B cell (primary cell): Measurements from ENCODE around the gene LRRC47. TPM values are rescaled to one million over a fixed set of nuclear protein-coding genes. Genes with fewer than 3 reads are reported as not detected.

ENCODE experiments used
- ATAC-seq: fragments of 200-7000 bp; cut with Tn5 transposase; one replicate; pipeline ENCODE4 v1.10.0; 2021; ENCODE audit warnings: low read depth, mild to moderate bottlenecking, moderate number of reproducible peaks, moderate library complexity
- CTCF ChIA-PET: fragments of 350-600 bp; sonication (Branson Sonifier 250); formaldehyde crosslinking; loops from one replicate; lab custom pipeline; 2021; ENCODE audit warnings: antibody characterized with exemption, inconsistent platforms; lab: Charles Lee
- POLR2A ChIA-PET: fragments of 350-600 bp; sonication (Branson Sonifier 250); formaldehyde crosslinking; loops from one replicate; lab custom pipeline; 2021; ENCODE audit warnings: antibody characterized with exemption; lab: Charles Lee
- DNase-seq: peaks from one replicate; pipeline ENCODE4 v3.0.0; 2013
- H2AFZ ChIP-seq: 2 replicates; pipeline ENCODE4 v1.6.1; 2012; ENCODE audit warnings: mild to moderate bottlenecking, low read depth, low read length; ENCODE audit not compliant: insufficient read depth, poor library complexity, severe bottlenecking
- H3K27ac ChIP-seq, 2 donors: 1 replicate in 1 of 2; 2 replicates in 1 of 2; pipeline ENCODE4 v1.5.1; 2012 to 2013; ENCODE audit warnings: low read length in 2 of 2, mild to moderate bottlenecking in 2 of 2, moderate library complexity in 1 of 2
- H3K27me3 ChIP-seq, 4 experiments: fragments of 200-600 bp in 1 of 4; sonication (generic) in 1 of 4; replicated peaks in 1 of 4; 1 replicate in 2 of 4; 2 replicates in 2 of 4; pipeline versions ENCODE4 v1.6.1 to v1.7.0; 2013 to 2016; ENCODE audit warnings: low read length in 3 of 4, mild to moderate bottlenecking in 2 of 4, mixed read lengths in 1 of 4, moderate library complexity in 1 of 4; ENCODE audit not compliant: insufficient read depth in 4 of 4, control insufficient read depth in 3 of 4; ENCODE audit errors: control extremely low read depth in 1 of 4
- H3K36me3 ChIP-seq, 2 experiments: replicated peaks in 1 of 2; 1 replicate in 1 of 2; 2 replicates in 1 of 2; pipeline versions ENCODE4 v1.6.1 to v1.7.1; 2013; ENCODE audit warnings: low read length in 1 of 2; ENCODE audit not compliant: insufficient read depth in 2 of 2, control insufficient read depth in 1 of 2; ENCODE audit errors: control extremely low read depth in 1 of 2, extremely low read depth in 1 of 2
- H3K4me1 ChIP-seq, 2 donors: fragments of 200-600 bp in 1 of 2; sonication (generic) in 1 of 2; 1 replicate in 1 of 2; 2 replicates in 1 of 2; pipeline versions ENCODE4 v1.5.1 to v1.6.1; 2013 to 2017; ENCODE audit warnings: low read length in 2 of 2; ENCODE audit not compliant: control insufficient read depth in 2 of 2, insufficient read depth in 2 of 2
- H3K4me2 ChIP-seq: replicated peaks from 2 replicates; pipeline ENCODE3; 2012; ENCODE audit warnings: mild to moderate bottlenecking, low read depth, low read length; ENCODE audit not compliant: poor library complexity, severe bottlenecking
- H3K4me3 ChIP-seq, 5 experiments: fragments of 200-600 bp in 1 of 5; sonication (generic) in 1 of 5; 1 replicate in 3 of 5; 2 replicates in 2 of 5; pipeline versions ENCODE4 v1.5.1 to v1.7.0; 2011 to 2016; ENCODE audit warnings: low read length in 4 of 5, mild to moderate bottlenecking in 4 of 5, low read depth in 2 of 5, control low read depth in 1 of 5, moderate library complexity in 1 of 5; ENCODE audit not compliant: insufficient read depth in 1 of 5; ENCODE audit errors: control extremely low read depth in 1 of 5, extremely low read depth in 1 of 5
- H3K79me2 ChIP-seq: fragments of 200-600 bp; sonication (generic); one replicate; pipeline ENCODE4 v1.6.0; 2016; ENCODE audit warnings: low read length; ENCODE audit not compliant: control insufficient read depth, insufficient read depth
- H3K9ac ChIP-seq: fragments of 200-600 bp; sonication (generic); 2 replicates; pipeline ENCODE4 v1.6.1; 2017; ENCODE audit warnings: mild to moderate bottlenecking, low read length, moderate library complexity
- H3K9me3 ChIP-seq, 3 donors: one replicate each; pipeline versions ENCODE4 v1.6.1 to v1.7.1; 2013; ENCODE audit warnings: low read length in 2 of 3; ENCODE audit not compliant: control insufficient read depth in 2 of 3, insufficient read depth in 1 of 3; ENCODE audit errors: control extremely low read depth in 1 of 3
- H4K20me1 ChIP-seq: 2 replicates; pipeline ENCODE4 v1.6.0; 2012; ENCODE audit warnings: mild to moderate bottlenecking, low read length; ENCODE audit not compliant: insufficient read depth, control insufficient read depth, poor library complexity, severe bottlenecking
- H3K27ac Mint-ChIP-seq: one replicate; pipeline ENCODE4 v1.8.0; 2021; ENCODE audit warnings: mixed read lengths
- H3K27me3 Mint-ChIP-seq: one replicate; pipeline ENCODE4 v1.8.0; 2021; ENCODE audit warnings: mixed read lengths
- H3K4me1 Mint-ChIP-seq: one replicate; pipeline ENCODE4 v1.8.0; 2021; ENCODE audit warnings: mixed read lengths
- H3K4me3 Mint-ChIP-seq: one replicate; pipeline ENCODE4 v1.8.0; 2021; ENCODE audit warnings: mixed read lengths
- H3K9me3 Mint-ChIP-seq: one replicate; pipeline ENCODE4 v1.8.0; 2022; ENCODE audit warnings: mixed read lengths; ENCODE audit not compliant: insufficient read depth
- EZH2 ChIP-seq: IDR thresholded peaks from 2 replicates; pipeline ENCODE4 v1.6.1; 2012; ENCODE audit warnings: borderline replicate concordance, low read depth, mild to moderate bottlenecking, moderate library complexity, low read length; ENCODE audit not compliant: insufficient read depth, poor library complexity, severe bottlenecking
- WGBS: methylation state at CpG from one replicate; pipeline ENCODE4 v1.1.5; 2013; ENCODE audit warnings: missing lambda C conversion rate; ENCODE audit not compliant: insufficient coverage; 5-methylcytosine and 5-hydroxymethylcytosine counted together
- intact Hi-C: fragments of 100-400 bp; cut with micrococcal nuclease; formaldehyde crosslinking; loops from one replicate; pipeline ENCODE4 v1.10.0; 2022
- polyA plus RNA-seq: library from polyadenylated mRNA; depleted of rRNA; stranded (reverse); fragments of >200 nt; gene quantifications from 2 replicates; pipeline ENCODE4 v1.2.3, GENCODE V29; 2012
- total RNA-seq, 2 donors: library from RNA; stranded (reverse); fragments of 120-200 nt in 1 of 2; gene quantifications; 1 replicate in 1 of 2; 2 replicates in 1 of 2; pipeline versions ENCODE4 v1.2.3 to v1.2.4, GENCODE V29; 2013 to 2022
- TF ChIP-seq, protein P1 (sequence below): fragments of 200-600 bp; IDR thresholded peaks from one replicate; pipeline ENCODE4 v1.8.0; 2022; ENCODE audit warnings: antibody characterized with exemption, mild to moderate bottlenecking

Gene LRRC47
- total and polyA plus RNA-seq, 2 donors (not counting 1 experiment from before 2014, with no cell fraction given): 16.7 to 48.2 TPM

DNA sequence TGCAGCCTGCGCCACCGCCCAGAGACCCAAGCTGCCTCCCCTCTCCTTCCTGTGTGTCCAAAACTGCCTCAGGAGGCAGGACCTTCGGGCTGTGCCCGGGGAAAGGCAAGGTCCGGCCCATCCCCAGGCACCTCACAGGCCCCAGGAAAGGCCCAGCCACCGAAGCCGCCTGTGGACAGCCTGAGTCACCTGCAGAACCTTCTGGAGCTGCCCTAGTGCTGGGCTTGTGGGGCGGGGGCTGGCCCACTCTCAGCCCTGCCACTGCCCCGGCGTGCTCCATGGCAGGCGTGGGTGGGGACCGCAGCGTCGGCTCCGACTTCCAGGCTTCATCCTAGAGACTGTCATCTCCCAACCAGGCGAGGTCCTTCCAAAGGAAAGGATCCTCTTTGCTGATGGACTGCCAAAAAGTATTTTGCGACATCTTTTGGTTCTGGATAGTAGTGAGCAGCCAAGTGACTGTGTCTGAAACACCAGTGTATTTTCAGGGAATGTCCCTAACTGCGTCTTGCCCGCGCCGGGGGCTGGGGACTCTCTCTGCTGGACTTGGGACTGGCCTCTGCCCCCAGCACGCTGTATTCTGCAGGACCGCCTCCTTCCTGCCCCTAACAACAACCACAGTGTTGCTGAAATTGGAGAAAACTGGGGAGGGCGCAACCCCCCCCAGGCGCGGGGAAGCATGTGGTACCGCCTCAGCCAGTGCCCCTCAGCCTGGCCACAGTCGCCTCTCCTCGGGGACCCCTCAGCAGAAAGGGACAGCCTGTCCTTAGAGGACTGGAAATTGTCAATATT lies 63.0 kb downstream of the LRRC47 start:
- H3K27me3 Mint-ChIP-seq: peaks cover 3% of the 10 kb centered on the region
- no peaks in the 10 kb centered on the region for H3K79me2 ChIP-seq
- no peak for TF ChIP-seq EZH2
- no peaks in the 10 kb centered on the region for H4K20me1 ChIP-seq
- H3K27ac ChIP-seq: no peak overlapping the region
- WGBS: 91% methylated on average over 22 of the region's 29 CpGs
- H3K4me3 ChIP-seq: no peak overlapping the region
- intact Hi-C loops: no loop called here
- H3K36me3 ChIP-seq: peaks cover 0 to 5% of the 10 kb centered on the region in 2 experiments
- H3K4me1 ChIP-seq: no peaks in the 10 kb centered on the region
- DNase-seq (no peak), ATAC-seq (no peak)
- H3K27me3 ChIP-seq: no peaks in the 10 kb centered on the region
- H3K4me1 Mint-ChIP-seq: no peaks in the 10 kb centered on the region
- CTCF ChIA-PET: no interaction called here
- no peak overlapping the region for H3K4me3 Mint-ChIP-seq
- no peak overlapping the region for H3K27ac Mint-ChIP-seq
- H3K9me3 ChIP-seq: peaks cover 0 to 3% (median 0%) of the 10 kb centered on the region in 3 donors
- H3K4me2 ChIP-seq: no peak overlapping the region
- POLR2A ChIA-PET: no interaction called here
- no peak overlapping the region for H2AFZ ChIP-seq
- H3K9me3 Mint-ChIP-seq: no peaks in the 10 kb centered on the region
- no peak overlapping the region for H3K9ac ChIP-seq

DNA sequence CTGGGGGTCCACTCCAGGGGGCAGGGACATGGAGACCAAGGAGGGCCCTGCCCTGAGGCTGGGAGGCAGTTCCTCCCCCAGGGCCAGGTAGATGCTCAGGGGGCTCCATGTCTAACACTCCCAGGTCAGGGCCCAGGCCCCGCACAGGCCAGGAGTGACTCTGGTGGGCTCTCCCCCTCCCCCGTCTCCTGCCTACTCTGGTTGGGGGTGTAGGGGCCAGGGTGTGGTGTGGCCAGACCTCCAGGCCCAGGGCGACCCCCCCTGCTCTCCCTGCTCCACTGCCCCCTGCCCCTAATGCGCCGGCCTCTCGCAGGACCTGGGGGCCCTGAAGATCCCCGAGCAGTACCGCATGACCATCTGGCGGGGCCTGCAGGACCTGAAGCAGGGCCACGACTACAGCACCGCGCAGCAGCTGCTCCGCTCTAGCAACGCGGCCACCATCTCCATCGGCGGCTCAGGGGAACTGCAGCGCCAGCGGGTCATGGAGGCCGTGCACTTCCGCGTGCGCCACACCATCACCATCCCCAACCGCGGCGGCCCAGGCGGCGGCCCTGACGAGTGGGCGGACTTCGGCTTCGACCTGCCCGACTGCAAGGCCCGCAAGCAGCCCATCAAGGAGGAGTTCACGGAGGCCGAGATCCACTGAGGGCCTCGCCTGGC lies 63.7 kb downstream of the LRRC47 start:
- DNase-seq (no peak), ATAC-seq (no peak)
- H3K9me3 Mint-ChIP-seq: no peaks in the 10 kb centered on the region
- 57% methylated on average over 35 of the region's 37 CpGs for WGBS
- peaks cover 3% of the 10 kb centered on the region for H3K27me3 Mint-ChIP-seq
- Histone ChIP-seq H3K9me3 (peaks cover 0 to 3% (median 0%) of the 10 kb centered on the region in 3 donors), H3K4me3 (no peak overlapping the region), H3K9ac (no peak overlapping the region), H3K27ac (no peak overlapping the region), H3K36me3 (no peaks in the 10 kb centered on the region), H2AFZ (no peak overlapping the region), H4K20me1 (no peaks in the 10 kb centered on the region), H3K4me2 (no peak overlapping the region), H3K4me1 (no peaks in the 10 kb centered on the region), H3K27me3 (no peaks in the 10 kb centered on the region), H3K79me2 (no peaks in the 10 kb centered on the region)
- H3K4me1 Mint-ChIP-seq: no peaks in the 10 kb centered on the region
- CTCF ChIA-PET: interaction anchor here (2.2 kb wide), 1 partner anchor 10 kb away, joined by 7 read pairs; no protein-coding TSS in a partner anchor
- H3K4me3 Mint-ChIP-seq: no peak overlapping the region
- POLR2A ChIA-PET: no interaction called here
- intact Hi-C loops: no loop called here
- H3K27ac Mint-ChIP-seq: no peak overlapping the region
- TF ChIP-seq EZH2: no peak
- TF ChIP-seq, protein P1, sequence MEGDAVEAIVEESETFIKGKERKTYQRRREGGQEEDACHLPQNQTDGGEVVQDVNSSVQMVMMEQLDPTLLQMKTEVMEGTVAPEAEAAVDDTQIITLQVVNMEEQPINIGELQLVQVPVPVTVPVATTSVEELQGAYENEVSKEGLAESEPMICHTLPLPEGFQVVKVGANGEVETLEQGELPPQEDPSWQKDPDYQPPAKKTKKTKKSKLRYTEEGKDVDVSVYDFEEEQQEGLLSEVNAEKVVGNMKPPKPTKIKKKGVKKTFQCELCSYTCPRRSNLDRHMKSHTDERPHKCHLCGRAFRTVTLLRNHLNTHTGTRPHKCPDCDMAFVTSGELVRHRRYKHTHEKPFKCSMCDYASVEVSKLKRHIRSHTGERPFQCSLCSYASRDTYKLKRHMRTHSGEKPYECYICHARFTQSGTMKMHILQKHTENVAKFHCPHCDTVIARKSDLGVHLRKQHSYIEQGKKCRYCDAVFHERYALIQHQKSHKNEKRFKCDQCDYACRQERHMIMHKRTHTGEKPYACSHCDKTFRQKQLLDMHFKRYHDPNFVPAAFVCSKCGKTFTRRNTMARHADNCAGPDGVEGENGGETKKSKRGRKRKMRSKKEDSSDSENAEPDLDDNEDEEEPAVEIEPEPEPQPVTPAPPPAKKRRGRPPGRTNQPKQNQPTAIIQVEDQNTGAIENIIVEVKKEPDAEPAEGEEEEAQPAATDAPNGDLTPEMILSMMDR: no peak
